SK-N-SH treated with all-trans-retinoic acid at 6 μM for 48 hours (cell line): ENCODE measurements around the gene ISG20.

Experiments
- ATAC-seq: fragments of 200-7000 bp; cut with Tn5 transposase; 3 replicates; pipeline ENCODE4 v1.9.1; 2020; ENCODE audit warnings: mild to moderate bottlenecking, moderate library complexity
- ARNTL ChIP-seq: fragments of 450-650 bp; formaldehyde crosslinking; IDR thresholded peaks from 2 replicates; pipeline ENCODE4 v1.5.0; 2020; ENCODE audit warnings: low read depth, mild to moderate bottlenecking, moderate library complexity, borderline replicate concordance
- BACH2 ChIP-seq: fragments of 250-450 bp; sonication (Bioruptor Pico); IDR thresholded peaks from 2 replicates; pipeline ENCODE4 v1.9.0; 2021; ENCODE audit warnings: mild to moderate bottlenecking, borderline replicate concordance
- CSDC2 ChIP-seq: fragments of 250-450 bp; sonication (Bioruptor Pico); IDR thresholded peaks from 2 replicates; pipeline ENCODE4 v1.5.0; 2020; ENCODE audit warnings: mild to moderate bottlenecking, moderate library complexity
- ESRRG ChIP-seq: fragments of 250-450 bp; sonication (Bioruptor Pico); IDR thresholded peaks from 2 replicates; pipeline ENCODE4 v1.6.1; 2021; ENCODE audit warnings: mild to moderate bottlenecking
- ISL1 ChIP-seq: fragments of 250-450 bp; sonication (Bioruptor Pico); IDR thresholded peaks from 2 replicates; pipeline ENCODE4 v2.1.2; 2022; ENCODE audit warnings: mild to moderate bottlenecking, moderate library complexity
- OSR1 ChIP-seq: fragments of 250-450 bp; sonication (Bioruptor Pico); IDR thresholded peaks from 2 replicates; pipeline ENCODE4 v1.8.0; 2022; ENCODE audit warnings: moderate library complexity, mild to moderate bottlenecking, inconsistent platforms
- PPARA ChIP-seq: fragments of 250-450 bp; sonication (Bioruptor Pico); IDR thresholded peaks from 2 replicates; pipeline ENCODE4 v1.5.0; 2020; ENCODE audit warnings: mild to moderate bottlenecking, borderline replicate concordance
- RARB ChIP-seq: fragments of 250-450 bp; sonication (Bioruptor Pico); IDR thresholded peaks from 2 replicates; pipeline ENCODE4 v1.8.0; 2021; ENCODE audit warnings: mild to moderate bottlenecking, moderate library complexity
- SNAI2 ChIP-seq: fragments of 250-450 bp; sonication (Bioruptor Pico); IDR thresholded peaks from 2 replicates; pipeline ENCODE4 v1.5.0; 2020; ENCODE audit warnings: mild to moderate bottlenecking, moderate library complexity
- TOX ChIP-seq: fragments of 250-450 bp; sonication (Bioruptor Pico); IDR thresholded peaks from 2 replicates; pipeline ENCODE4 v1.8.0; 2021; ENCODE audit warnings: mild to moderate bottlenecking, moderate library complexity, borderline replicate concordance
- ZC3H10 ChIP-seq: fragments of 250-450 bp; sonication (Bioruptor Pico); IDR thresholded peaks from 2 replicates; pipeline ENCODE4 v1.5.1; 2021; ENCODE audit warnings: mild to moderate bottlenecking, moderate library complexity
- ZNF565 ChIP-seq: fragments of 450-650 bp; formaldehyde crosslinking; conservative IDR thresholded peaks from 2 replicates; pipeline ENCODE4 v1.5.0; 2020; ENCODE audit warnings: low read depth, mild to moderate bottlenecking, moderate library complexity
- ZNF70 ChIP-seq: fragments of 450-650 bp; formaldehyde crosslinking; IDR thresholded peaks from 2 replicates; pipeline ENCODE4 v1.5.0; 2020; ENCODE audit warnings: mild to moderate bottlenecking, moderate library complexity
- ZNF8 ChIP-seq: fragments of 450-650 bp; formaldehyde crosslinking; IDR thresholded peaks from 2 replicates; pipeline ENCODE4 v1.5.0; 2020; ENCODE audit warnings: mild to moderate bottlenecking, moderate library complexity
- TF ChIP-seq, protein P1 (sequence below): fragments of 250-450 bp; sonication (Bioruptor Pico); IDR thresholded peaks from 2 replicates; pipeline ENCODE4 v1.8.0; 2021; ENCODE audit warnings: low read depth, mild to moderate bottlenecking, moderate library complexity, borderline replicate concordance
- TF ChIP-seq, protein P2 (sequence below): fragments of 250-450 bp; sonication (Bioruptor Pico); IDR thresholded peaks from 2 replicates; pipeline ENCODE4 v1.5.1; 2021; ENCODE audit warnings: mild to moderate bottlenecking, moderate library complexity
- TF ChIP-seq, protein P3 (sequence below): fragments of 250-450 bp; sonication (Bioruptor Pico); IDR thresholded peaks from 2 replicates; pipeline ENCODE4 v1.5.0; 2020; ENCODE audit warnings: mild to moderate bottlenecking, moderate library complexity

ISG20 gene

DNA sequence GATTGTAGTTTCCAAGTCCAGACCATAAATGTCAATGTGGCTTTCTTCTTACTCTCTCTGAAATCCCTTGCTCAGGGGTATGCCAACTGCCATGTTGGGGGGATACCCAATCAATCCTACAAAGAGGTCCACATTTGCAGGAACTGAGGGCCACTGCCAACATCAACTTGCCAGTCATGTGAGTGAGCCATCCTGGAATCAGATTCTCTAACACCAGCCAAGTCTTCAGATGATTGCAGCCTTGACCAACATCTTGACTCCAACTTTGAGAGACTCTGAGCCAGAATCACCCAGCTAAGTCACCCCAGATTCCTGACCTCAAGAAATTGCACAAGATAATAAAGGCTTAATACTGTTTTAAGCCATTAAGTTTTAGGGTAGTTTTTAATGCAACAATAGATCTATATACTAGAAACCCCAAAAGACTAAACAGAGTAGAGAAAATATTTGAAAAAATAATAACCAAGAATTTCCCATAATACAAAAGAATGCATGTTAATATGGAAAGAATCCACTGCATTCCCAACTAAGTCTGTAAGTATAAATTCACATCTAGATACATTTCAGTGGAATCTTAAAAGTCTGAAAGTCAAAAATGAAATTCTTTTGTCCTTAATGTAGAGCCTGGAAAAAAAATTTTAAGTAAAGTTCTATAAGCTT, 22.4 kb downstream of the ISG20 start:
- TF ChIP-seq CSDC2 (no peak), PPARA (CRISPR knock-in tag) (no peak), TOX (CRISPR knock-in tag) (no peak), RARB (no peak), ZNF565 (CRISPR knock-in tag) (no peak), ZC3H10 (no peak)
- TF ChIP-seq, all 23 proteins: peak for 0

DNA sequence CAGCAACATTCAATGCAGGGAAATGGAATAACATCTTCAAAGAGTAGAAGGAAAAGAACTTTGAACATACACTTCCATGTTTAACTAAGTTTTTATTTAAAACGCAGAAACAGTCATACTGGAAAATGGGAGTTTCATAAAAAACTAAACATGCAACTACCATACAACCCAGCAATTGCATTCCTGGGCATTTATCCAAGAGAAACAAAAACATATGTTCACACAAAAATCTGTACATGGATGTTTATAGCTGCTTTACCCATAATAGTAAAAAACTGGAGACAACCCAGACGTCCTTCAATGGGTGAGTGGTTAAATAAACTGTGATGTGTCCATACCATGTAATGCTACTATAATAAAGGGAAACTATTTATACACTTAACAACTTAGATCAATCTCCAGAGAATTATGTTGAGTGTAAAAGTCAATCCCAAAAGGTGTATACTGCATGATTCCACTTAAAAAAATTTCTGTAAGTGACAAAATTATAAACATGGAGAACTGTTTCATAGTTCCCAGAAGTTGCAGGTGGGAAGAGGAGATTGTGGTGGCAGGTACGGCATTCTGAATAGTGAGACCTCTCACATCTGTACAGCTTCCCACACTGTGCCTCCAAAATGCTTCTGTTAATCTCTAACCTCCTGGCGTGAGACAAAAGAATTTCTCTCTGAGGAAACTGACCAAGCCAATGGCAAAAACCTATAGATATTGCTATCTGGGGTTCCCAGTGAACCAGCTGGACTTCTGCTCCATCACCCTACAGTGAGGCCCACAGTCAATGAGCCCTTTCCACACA, 23.1 kb downstream of the ISG20 start:
- ATAC-seq = no peak
- TF ChIP-seq, protein P1, sequence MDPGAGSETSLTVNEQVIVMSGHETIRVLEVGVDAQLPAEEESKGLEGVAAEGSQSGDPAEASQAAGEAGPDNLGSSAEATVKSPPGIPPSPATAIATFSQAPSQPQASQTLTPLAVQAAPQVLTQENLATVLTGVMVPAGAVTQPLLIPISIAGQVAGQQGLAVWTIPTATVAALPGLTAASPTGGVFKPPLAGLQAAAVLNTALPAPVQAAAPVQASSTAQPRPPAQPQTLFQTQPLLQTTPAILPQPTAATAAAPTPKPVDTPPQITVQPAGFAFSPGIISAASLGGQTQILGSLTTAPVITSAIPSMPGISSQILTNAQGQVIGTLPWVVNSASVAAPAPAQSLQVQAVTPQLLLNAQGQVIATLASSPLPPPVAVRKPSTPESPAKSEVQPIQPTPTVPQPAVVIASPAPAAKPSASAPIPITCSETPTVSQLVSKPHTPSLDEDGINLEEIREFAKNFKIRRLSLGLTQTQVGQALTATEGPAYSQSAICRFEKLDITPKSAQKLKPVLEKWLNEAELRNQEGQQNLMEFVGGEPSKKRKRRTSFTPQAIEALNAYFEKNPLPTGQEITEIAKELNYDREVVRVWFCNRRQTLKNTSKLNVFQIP = no peak
- TF ChIP-seq TOX (CRISPR knock-in tag) (no peak), BACH2 (CRISPR knock-in tag) (no peak), ZC3H10 (no peak), ZNF8 (CRISPR knock-in tag) (no peak), OSR1 (CRISPR knock-in tag) (no peak), ZNF565 (CRISPR knock-in tag) (no peak)
- TF ChIP-seq, protein P2, sequence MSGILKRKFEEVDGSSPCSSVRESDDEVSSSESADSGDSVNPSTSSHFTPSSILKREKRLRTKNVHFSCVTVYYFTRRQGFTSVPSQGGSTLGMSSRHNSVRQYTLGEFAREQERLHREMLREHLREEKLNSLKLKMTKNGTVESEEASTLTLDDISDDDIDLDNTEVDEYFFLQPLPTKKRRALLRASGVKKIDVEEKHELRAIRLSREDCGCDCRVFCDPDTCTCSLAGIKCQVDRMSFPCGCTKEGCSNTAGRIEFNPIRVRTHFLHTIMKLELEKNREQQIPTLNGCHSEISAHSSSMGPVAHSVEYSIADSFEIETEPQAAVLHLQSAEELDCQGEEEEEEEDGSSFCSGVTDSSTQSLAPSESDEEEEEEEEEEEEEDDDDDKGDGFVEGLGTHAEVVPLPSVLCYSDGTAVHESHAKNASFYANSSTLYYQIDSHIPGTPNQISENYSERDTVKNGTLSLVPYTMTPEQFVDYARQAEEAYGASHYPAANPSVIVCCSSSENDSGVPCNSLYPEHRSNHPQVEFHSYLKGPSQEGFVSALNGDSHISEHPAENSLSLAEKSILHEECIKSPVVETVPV = no peak
- TF ChIP-seq, all 23 proteins: peak for 0

More for the DNA sequence above, 22.4 kb downstream of the ISG20 start:
- ATAC-seq = no peak

DNA sequence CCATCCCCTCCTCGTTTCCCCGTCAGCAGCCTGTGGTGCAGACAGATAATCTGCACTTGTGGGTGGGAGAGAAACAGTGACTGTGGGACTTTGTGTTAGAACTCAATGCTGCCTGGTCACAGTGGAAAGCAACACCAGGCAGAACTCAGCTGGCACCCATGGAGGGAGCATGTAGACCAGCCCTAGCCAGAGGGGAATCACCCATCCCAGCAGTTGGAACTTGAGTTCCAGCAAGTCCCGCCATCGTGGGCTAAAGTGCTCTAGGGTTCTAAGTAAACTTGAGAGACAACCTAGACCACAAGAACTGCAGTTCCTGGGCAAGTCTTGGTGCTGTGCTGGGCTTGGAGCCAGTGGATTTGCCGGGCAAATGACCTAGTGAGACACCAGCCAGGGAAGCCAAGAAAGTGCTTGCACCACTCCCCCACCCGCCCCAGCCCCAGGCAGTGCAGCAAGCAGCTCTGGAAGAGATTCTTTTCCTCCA, 24.4 kb downstream of the ISG20 start:
- no peak for ATAC-seq

DNA sequence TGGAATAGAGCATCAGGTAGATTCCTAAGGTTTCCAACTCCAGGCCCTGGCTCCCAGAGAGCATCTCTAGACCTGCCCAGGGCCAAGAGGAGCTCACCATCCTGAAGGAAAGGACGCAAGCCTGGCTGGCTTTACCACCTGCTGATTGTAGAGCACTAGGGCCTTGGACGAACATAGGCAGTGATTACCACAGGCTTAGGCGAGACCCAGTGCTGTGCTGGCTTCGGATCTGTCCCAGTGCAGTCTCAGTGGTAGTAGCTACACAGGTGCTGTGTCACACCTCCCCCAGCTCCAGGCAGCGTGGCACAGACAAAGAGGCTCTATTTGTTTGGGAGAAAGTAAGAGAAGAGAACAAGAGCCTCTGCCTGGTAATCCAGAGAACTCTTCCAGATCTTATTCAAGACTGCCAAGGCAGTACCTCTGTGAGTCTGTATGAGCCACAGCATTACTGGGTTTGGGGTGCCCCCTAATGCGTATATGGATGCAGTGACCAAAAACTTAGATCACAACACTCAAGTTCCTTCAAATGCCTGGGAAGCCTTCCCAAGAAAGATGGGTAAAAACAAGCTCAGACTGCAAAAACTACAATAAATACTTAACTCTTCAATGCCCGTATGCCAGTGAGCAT, 25.4 kb downstream of the ISG20 start:
- 0 out of 3 replicates have a peak, but pooled peaks have one; percentile 24 for ATAC-seq

More for the DNA sequence above, 24.4 kb downstream of the ISG20 start:
- TF ChIP-seq TOX (CRISPR knock-in tag) = no peak

More for the DNA sequence above, 25.4 kb downstream of the ISG20 start:
- TF ChIP-seq ARNTL (CRISPR knock-in tag) = no peak
- no peak for TF ChIP-seq BACH2 (CRISPR knock-in tag)
- no peak for TF ChIP-seq RARB
- no peak for TF ChIP-seq ISL1 (CRISPR knock-in tag)
- TF ChIP-seq TOX (CRISPR knock-in tag) = no peak
- no peak for TF ChIP-seq CSDC2
- TF ChIP-seq OSR1 (CRISPR knock-in tag) = no peak
- no peak for TF ChIP-seq SNAI2 (CRISPR knock-in tag)
- TF ChIP-seq ZNF70 (CRISPR knock-in tag) = no peak
- no peak for TF ChIP-seq ESRRG (CRISPR knock-in tag)
- TF ChIP-seq, protein P3, sequence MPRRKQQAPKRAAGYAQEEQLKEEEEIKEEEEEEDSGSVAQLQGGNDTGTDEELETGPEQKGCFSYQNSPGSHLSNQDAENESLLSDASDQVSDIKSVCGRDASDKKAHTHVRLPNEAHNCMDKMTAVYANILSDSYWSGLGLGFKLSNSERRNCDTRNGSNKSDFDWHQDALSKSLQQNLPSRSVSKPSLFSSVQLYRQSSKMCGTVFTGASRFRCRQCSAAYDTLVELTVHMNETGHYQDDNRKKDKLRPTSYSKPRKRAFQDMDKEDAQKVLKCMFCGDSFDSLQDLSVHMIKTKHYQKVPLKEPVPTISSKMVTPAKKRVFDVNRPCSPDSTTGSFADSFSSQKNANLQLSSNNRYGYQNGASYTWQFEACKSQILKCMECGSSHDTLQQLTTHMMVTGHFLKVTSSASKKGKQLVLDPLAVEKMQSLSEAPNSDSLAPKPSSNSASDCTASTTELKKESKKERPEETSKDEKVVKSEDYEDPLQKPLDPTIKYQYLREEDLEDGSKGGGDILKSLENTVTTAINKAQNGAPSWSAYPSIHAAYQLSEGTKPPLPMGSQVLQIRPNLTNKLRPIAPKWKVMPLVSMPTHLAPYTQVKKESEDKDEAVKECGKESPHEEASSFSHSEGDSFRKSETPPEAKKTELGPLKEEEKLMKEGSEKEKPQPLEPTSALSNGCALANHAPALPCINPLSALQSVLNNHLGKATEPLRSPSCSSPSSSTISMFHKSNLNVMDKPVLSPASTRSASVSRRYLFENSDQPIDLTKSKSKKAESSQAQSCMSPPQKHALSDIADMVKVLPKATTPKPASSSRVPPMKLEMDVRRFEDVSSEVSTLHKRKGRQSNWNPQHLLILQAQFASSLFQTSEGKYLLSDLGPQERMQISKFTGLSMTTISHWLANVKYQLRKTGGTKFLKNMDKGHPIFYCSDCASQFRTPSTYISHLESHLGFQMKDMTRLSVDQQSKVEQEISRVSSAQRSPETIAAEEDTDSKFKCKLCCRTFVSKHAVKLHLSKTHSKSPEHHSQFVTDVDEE = no peak
- TF ChIP-seq, protein P2 = no peak
- TF ChIP-seq PPARA (CRISPR knock-in tag) = no peak
- no peak for TF ChIP-seq ZC3H10
- TF ChIP-seq, all 23 proteins: peak for 0
